Stimulated activated CD4-positive, alpha-beta T cell treated with anti-CD3 and anti-CD28 coated beads, Interleukin-2, amount 100 ng/mL, for 48 hours (primary cell): ENCODE measurements around the gene KLRF1.
"Not testable (repeated sequence)": the region's sequence is repeated elsewhere in the genome, so short reads cannot be mapped to it uniquely, and the experiment has no call there.

Source experiments
- DNase-seq, 2 donors: peaks; one replicate each; pipeline ENCODE4 v3.0.0-alpha.2; 2020

KLRF1 gene

DNA sequence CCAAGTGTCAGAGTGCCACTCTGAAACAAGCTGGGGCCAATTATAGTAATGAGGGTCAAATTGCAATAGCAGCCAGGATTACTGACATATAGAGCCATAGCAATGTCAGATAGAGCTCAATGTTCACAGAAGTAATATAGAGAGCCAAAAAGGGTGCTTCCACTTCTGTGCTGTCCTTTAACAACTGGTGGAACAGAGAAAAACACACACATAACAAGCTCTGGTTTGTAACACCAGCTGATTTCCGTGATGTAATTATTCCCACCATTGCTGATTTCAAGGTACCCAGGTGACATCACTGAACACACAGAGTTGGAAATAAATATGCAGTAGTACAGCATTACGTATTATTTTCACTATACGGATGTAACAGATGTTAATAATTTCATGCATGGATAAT is 44.9 kb downstream of the KLRF1 start:
- DNase-seq = no peak

DNA sequence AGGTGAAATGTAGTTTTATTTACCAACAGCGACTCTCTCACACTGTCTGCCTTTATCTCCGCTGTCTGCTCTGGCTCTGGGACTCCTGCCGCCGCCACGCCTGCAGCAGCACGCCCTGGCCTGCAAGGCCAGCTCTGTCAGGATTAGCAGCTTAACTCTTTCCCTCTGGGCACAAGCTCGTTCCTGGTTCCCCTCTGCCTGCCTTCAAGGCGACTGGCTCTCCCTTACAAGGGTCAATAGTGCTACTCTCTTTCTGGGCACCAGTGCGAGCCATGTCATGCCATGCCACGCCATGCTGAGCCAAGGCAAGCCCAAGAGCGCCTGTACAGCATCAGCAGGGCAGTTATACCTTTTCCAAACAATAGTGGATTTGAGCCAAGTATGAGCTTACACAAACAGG is 45.5 kb downstream of the KLRF1 start:
- no peak for DNase-seq

GRCh38 chr12:9876120-9876519 is 48.8 kb downstream of the KLRF1 start:
- DNase-seq = not testable (repeated sequence)

- DNase-seq = no peak
These were observed 53.3 kb downstream of the KLRF1 start for GRCh38 chr12:9880532-9881078.

- no peak for DNase-seq
These were observed 54.0 kb downstream of the KLRF1 start, which contains the start of gene KLRF2 for GRCh38 chr12:9881246-9881645. Gene KLRF2 (plus strand): TSS chr12:9881489. CDS start chr12:9881596, 107 bp downstream.

DNA sequence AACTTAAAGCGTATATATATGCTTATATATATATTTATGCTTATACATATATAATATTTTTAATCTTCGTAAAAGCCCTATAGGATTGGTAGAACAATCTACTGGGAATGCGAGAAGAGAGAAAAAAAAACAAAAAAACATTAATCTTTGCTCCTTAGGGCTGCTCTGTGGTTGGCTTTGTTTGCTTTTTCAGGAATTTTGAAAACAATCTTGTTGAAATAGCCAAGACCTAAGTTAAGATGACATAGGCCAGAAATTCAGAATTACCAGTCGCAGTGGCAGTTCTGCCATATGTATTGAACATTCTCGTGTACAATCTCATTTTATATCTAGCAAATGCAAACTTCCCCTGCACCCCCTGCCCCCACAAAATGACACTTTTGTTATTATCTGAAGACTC is 54.7 kb downstream of the KLRF1 start:
- DNase-seq = no peak

DNA sequence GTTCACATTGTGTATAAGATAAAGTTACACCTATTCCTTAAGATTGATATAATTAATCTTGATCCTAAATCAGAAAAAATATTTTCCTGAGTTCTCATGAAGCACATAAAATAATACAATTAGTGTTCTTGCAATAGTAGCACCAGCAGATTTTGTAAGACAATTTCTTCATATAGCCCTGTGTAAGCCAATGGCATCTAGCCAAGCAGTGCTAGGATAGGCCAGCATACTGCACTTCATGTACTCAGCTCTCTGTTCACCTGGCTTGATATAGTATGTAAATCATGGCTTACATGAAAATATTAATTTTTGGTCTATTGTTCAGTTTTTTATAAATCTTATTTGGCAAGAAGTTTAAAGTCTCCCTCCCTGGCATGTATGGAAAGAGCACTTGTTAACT is 55.9 kb downstream of the KLRF1 start:
- no peak for DNase-seq

DNA sequence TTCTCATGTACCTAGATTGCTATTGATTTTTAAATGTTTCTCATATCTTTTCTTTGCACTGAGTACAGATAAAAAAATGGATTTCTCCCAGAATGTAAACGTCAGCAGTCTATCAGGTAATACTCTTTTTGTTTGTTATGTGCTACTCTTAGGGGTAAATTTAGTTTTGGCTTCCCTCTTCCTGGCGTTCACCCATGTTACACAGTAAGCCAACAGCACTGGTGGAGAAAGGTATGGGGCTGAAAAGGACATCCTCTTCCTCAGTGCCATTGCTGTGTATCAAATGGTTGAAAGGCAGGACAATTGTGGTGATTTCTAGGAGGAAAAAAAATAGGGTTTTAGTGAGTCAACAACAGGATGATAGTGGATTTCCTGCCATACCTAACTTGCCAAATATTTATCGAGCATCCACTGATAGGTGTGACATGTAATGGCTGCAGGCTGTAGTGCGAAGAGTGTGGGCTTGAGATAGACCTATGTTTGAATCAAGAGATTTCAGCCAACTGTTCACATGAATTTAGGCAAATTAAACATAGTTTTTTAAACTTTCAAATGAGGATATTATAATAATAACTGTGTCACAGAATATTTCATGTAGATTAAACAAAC is 61.5 kb downstream of the KLRF1 start:
- no peak for DNase-seq
